Lower leg skin (tissue), 4 donors: ENCODE measurements around the gene AKR1E2. TPM values are rescaled to one million over a fixed set of nuclear protein-coding genes. Genes with fewer than 3 reads are reported as not detected.

ENCODE experiments used
- DNase-seq, 2 donors: peaks; one replicate each; pipeline ENCODE4 v3.0.0-alpha.2; 2019; ENCODE audit warnings: low spot score in 2 of 2
- H3K4me3 ChIP-seq: fragments of 200-600 bp; sonication (generic); 2 replicates; pipeline ENCODE4 v1.5.1; 2017; ENCODE audit warnings: mild to moderate bottlenecking, low read depth; ENCODE audit not compliant: poor library complexity, severe bottlenecking
- CTCF ChIP-seq, 3 donors: fragments of 450-650 bp; IDR thresholded peaks; one replicate each; pipeline ENCODE4 v1.5.1; 2016; ENCODE audit warnings: antibody characterized with exemption in 3 of 3, mild to moderate bottlenecking in 3 of 3, moderate library complexity in 2 of 3
- POLR2A ChIP-seq, 2 donors: fragments of 450-650 bp; IDR thresholded peaks; one replicate each; pipeline ENCODE4 v1.6.1; 2016 to 2017; ENCODE audit warnings: antibody characterized with exemption in 2 of 2, mild to moderate bottlenecking in 1 of 2, moderate library complexity in 1 of 2
- WGBS, 2 donors: methylation state at CpG; one replicate each; pipeline ENCODE4 v1.1.5; 2018; 5-methylcytosine and 5-hydroxymethylcytosine counted together
- intact Hi-C: fragments of 100-400 bp; cut with DNase I; formaldehyde crosslinking; loops from one replicate; pipeline ENCODE4 v1.15.0; 2023; ENCODE audit warnings: low total_unique reads
- total RNA-seq, 4 donors: library from RNA; depleted of rRNA; stranded (reverse); fragments of >200 nt; gene quantifications; one replicate each; pipeline ENCODE4 v1.1.0, GENCODE V29; 2016

The AKR1E2 gene
- total RNA-seq, 4 donors from 2014 or later, result 0.91 to 6.2 (median 3.8) TPM

- intact Hi-C loops, result no loop called here
- H3K4me3 ChIP-seq, result no peak overlapping the region
- 80 to 83% methylated on average over 4 of the region's 4 CpGs for WGBS, 2 donors
- TF ChIP-seq POLR2A (IDR thresholded peaks at IDR 0.05) (no peak), CTCF (IDR thresholded peaks at IDR 0.05) (no peak)
- DNase-seq, result no peak
Observed at GRCh38 chr10:4816966-4817365, 9.0 kb upstream of the AKR1E2 start.

- intact Hi-C loops, result no loop called here
- TF ChIP-seq POLR2A (IDR thresholded peaks at IDR 0.05), result no peak
- no peak for TF ChIP-seq CTCF (IDR thresholded peaks at IDR 0.05)
- no peak for DNase-seq
- WGBS, 2 donors, result 68 to 71% methylated on average over 2 of the region's 2 CpGs
- H3K4me3 ChIP-seq, result no peak overlapping the region
Observed at GRCh38 chr10:4819067-4819466, 6.9 kb upstream of the AKR1E2 start.

GRCh38 chr10:4819707-4820106, 6.3 kb upstream of the AKR1E2 start:
- WGBS, 2 donors, result 62 to 67% methylated on average over 7 of the region's 7 CpGs
- no peak for DNase-seq
- intact Hi-C loops, result no loop called here
- H3K4me3 ChIP-seq, result no peak overlapping the region
- TF ChIP-seq POLR2A (IDR thresholded peaks at IDR 0.05), result no peak
- TF ChIP-seq CTCF (IDR thresholded peaks at IDR 0.05), result no peak

GRCh38 chr10:4820804-4821401, 5.1 kb upstream of the AKR1E2 start:
- intact Hi-C loops, result no loop called here
- DNase-seq, result no peak
- WGBS, 2 donors, result 60 to 65% methylated on average over 8 of the region's 8 CpGs
- TF ChIP-seq POLR2A (IDR thresholded peaks at IDR 0.05) (no peak), CTCF (IDR thresholded peaks at IDR 0.05) (no peak)
- H3K4me3 ChIP-seq, result no peak overlapping the region

- no peak overlapping the region for H3K4me3 ChIP-seq
- intact Hi-C loops, result no loop called here
- WGBS, 2 donors, result 70 to 78% methylated on average over 5 of the region's 5 CpGs
- TF ChIP-seq POLR2A (IDR thresholded peaks at IDR 0.05), result no peak
- TF ChIP-seq CTCF (IDR thresholded peaks at IDR 0.05), result no peak
- no peak for DNase-seq
Observed at GRCh38 chr10:4822208-4822607, 3.8 kb upstream of the AKR1E2 start.

GRCh38 chr10:4824791-4825310, 1.2 kb upstream of the AKR1E2 start:
- intact Hi-C loops, result no loop called here
- peak in 1 of 2 donors; percentile 8 for DNase-seq
- TF ChIP-seq POLR2A (IDR thresholded peaks at IDR 0.05) (no peak), CTCF (IDR thresholded peaks at IDR 0.05) (no peak)
- 94 to 97% methylated on average over 4 to 5 of the region's 5 CpGs for WGBS, 2 donors
- no peak overlapping the region for H3K4me3 ChIP-seq
